ENCODE results near the gene RPL22. TPM values are rescaled to one million over a fixed set of nuclear protein-coding genes. Genes with fewer than 3 reads are reported as not detected.

Gene RPL22
- total RNA-seq, 2 donors from 2014 or later, result 437 to 506 TPM

DNA sequence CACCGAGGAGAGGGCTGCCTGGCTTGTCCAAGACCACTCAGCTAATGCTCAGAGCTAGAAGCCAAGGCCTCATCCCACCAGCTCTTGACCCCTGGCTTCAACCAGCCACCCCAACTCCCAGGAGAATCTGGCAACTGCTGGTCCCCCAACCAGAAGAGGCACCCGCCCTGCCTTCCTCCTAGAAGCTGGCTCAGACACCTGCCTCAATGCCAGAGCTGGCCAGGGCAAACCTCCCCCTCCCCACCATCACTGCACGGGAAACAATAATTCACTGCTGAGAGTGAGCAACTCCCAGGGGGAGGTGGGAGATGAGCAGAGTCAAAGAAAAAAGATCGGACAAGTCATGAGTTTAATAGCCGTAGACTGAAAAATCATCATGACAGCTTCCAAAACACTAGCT, 22.6 kb downstream of the RPL22 start:
- H3K4me3 Mint-ChIP-seq, result no peak overlapping the region
- peaks cover 9% of the 10 kb centered on the region for H3K4me1 Mint-ChIP-seq
- no peak for ATAC-seq (replicated peaks)
- peaks cover 27% of the 10 kb centered on the region for H3K27me3 Mint-ChIP-seq
- H3K9me3 Mint-ChIP-seq, result no peaks in the 10 kb centered on the region
- no peak overlapping the region for H3K27ac Mint-ChIP-seq
- H3K36me3 Mint-ChIP-seq (ENCODE audit: low read depth), result peaks cover 9% of the 10 kb centered on the region

DNA sequence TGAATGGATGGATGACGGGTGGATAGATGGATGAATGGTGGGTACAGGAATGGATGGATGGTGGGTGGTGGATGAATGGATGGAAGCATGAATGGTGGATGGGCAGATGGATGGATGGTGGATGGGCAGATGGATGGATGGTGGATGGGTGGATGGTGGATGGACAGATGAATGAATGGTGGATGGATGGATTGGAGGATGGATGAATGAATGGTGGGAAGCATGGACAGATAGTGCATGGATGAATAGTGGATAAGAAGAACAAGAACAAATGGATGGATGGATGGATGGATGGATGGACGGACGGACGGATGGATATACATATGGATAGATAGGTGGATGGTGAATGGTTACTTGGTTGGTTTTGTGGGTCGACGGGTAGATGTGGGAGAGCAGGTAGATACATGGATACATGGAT, 24.0 kb downstream of the RPL22 start:
- no peaks in the 10 kb centered on the region for H3K36me3 Mint-ChIP-seq (ENCODE audit: low read depth)
- H3K27ac Mint-ChIP-seq, result no peak overlapping the region
- peaks cover 21% of the 10 kb centered on the region for H3K27me3 Mint-ChIP-seq
- no peaks in the 10 kb centered on the region for H3K9me3 Mint-ChIP-seq
- no peaks in the 10 kb centered on the region for H3K4me1 Mint-ChIP-seq
- no peak for ATAC-seq (replicated peaks)
- no peak overlapping the region for H3K4me3 Mint-ChIP-seq

DNA sequence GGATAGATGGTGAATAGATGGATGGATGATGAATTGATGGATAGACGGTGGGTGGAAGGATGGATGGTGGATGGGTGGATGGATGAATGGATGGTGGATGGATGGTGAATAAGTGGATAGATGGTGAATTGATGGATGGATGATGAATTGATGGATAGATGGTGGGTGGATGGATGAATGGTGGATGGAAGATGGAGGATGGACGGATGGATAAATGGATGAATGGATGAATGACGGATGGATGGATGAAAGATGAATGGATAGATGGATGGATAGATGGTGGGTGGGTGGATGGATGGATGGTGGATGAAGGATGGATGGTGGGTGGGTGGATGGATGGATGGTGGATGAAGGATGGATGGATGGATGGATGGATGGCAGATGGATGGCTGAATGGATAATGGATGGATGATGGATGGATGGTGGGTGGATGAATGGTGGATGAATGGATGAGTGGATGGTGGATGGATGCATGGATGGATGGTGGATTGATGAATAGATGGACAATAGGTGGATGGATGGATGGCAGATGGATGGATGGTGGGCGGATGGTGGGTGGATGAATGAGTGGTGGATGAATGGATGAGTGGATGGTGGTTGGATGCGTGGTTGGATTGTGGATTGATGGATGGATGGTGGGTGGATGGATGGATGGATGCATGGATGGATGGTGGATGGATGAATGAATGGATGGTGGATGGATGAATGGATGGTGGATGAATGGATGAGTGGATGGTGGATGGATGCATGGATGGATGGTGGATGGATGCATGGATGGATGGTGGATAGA, 24.6 kb downstream of the RPL22 start:
- no peaks in the 10 kb centered on the region for H3K4me1 Mint-ChIP-seq
- no peak for ATAC-seq (replicated peaks)

DNA sequence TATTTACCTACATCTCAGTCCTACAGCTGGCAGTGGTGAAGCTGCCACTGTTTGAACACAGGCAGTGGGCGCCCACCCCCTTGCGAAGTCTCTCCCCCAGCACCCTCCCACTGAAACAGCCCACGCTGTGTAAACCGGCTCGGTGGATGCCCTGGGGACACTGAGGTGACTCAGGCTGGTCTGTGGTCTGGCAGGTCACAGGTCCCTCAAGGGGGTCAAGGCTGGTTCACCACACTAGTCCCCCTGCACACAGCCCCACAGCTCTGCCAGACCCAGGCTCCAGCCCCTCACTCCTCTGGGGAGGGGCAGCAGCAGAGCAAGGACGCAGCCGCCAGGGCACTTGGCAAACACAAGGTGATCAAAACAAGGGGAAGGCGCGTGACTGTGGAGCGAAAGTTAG, 26.8 kb downstream of the RPL22 start:
- Mint-ChIP-seq H3K9me3 (no peaks in the 10 kb centered on the region), H3K27ac (no peak overlapping the region), H3K27me3 (peaks cover 17% of the 10 kb centered on the region), H3K36me3 (ENCODE audit: low read depth) (no peaks in the 10 kb centered on the region), H3K4me3 (no peak overlapping the region), H3K4me1 (no peaks in the 10 kb centered on the region)
- no peak for ATAC-seq (replicated peaks)

More for the DNA sequence above, 24.6 kb downstream of the RPL22 start:
- Mint-ChIP-seq H3K27me3 (peaks cover 21% of the 10 kb centered on the region), H3K9me3 (no peaks in the 10 kb centered on the region), H3K36me3 (ENCODE audit: low read depth) (no peaks in the 10 kb centered on the region), H3K27ac (no peak overlapping the region), H3K4me3 (no peak overlapping the region)

DNA sequence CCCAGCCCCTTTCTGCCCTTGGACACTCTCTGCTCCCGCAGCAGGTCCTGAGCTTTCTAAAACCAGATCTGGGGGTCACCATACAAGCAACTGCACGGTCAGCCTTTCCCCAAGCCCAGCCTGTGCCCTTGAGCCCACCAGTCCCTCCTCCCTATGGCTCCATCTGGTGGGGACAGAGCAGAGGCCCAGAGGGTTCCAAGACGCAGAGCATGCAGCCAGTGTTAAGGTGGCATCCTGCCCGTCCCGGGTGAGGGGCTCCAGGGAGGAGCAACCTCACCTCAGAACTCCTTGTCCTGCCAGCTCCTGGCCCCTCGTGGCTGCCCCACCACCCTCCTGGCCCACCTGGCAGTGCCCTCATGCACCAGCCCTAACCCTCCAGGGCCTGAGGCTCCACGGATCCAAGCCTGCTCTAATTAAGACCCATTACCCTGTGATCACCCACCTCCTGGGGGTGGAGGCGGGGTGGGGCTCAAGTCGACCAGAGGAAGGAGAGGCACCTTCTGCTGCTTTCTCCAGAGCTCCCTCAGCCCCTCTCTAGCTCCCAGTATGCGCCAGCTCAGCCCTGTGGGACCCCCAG, 27.8 kb downstream of the RPL22 start:
- Mint-ChIP-seq H3K36me3 (ENCODE audit: low read depth) (no peaks in the 10 kb centered on the region), H3K9me3 (no peaks in the 10 kb centered on the region), H3K27ac (no peak overlapping the region), H3K4me3 (no peak overlapping the region), H3K27me3 (peaks cover 12% of the 10 kb centered on the region), H3K4me1 (no peaks in the 10 kb centered on the region)
- peak; percentile 19 for ATAC-seq (replicated peaks)

DNA sequence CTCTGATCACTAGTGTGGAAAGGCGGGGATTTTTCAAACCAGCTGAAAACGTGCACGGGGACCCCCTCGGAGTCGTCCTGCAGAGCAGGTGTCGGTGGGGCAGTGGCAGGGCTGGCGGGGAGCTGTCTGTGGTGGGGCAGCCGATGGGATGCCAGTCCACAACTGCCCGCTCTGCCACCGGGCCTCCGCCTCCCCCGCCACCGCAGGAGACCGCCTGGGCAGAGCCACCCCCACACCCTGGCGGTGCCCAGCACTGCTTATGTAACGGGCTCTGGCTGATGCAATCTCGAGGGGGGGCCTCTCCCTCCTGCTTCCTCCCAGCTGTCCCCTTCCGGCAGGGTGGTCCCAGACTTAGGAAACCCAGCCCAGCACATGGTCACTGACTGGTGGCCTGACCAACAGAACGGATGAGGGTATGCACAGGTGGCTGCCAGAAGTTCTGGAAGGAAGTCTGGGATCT, 28.6 kb downstream of the RPL22 start:
- H3K9me3 Mint-ChIP-seq, result no peaks in the 10 kb centered on the region
- no peak overlapping the region for H3K27ac Mint-ChIP-seq
- ATAC-seq (replicated peaks), result no peak
- no peaks in the 10 kb centered on the region for H3K36me3 Mint-ChIP-seq (ENCODE audit: low read depth)
- H3K4me1 Mint-ChIP-seq, result no peaks in the 10 kb centered on the region
- peaks cover 9% of the 10 kb centered on the region for H3K27me3 Mint-ChIP-seq
- H3K4me3 Mint-ChIP-seq, result no peak overlapping the region

DNA sequence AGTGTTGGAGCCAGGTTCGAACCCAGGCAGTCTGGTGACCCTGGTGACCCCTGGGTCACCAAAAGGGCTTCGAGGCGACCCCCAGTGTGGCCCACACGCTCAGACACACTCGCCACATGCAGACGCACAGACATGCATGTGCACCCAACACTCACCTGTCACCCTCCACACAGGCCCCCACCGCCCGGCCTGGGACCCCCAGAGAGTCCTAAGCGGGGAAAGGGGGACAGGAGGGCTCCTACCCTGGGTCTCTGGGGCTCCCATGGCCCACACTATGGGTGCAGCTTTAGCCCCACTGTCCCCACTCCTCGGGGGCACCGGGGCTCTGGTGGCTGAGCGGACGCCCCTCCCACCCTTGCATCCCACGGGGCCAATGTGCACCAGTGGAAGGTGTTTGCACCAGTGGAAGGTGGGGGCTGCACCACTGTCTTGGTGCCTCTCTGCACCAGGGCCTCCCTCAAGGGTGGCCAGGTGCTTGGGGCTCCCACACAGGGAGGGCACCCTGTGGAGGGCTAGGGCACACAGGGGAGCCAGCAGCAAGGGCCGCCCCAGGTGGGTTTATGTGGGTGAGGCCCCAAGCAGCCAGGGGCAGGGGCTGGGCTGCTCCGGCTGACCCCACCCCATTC, 29.2 kb downstream of the RPL22 start:
- Mint-ChIP-seq H3K27me3 (peaks cover 9% of the 10 kb centered on the region), H3K4me1 (no peaks in the 10 kb centered on the region), H3K9me3 (no peaks in the 10 kb centered on the region), H3K27ac (no peak overlapping the region), H3K36me3 (ENCODE audit: low read depth) (no peaks in the 10 kb centered on the region), H3K4me3 (no peak overlapping the region)
- no peak for ATAC-seq (replicated peaks)

DNA sequence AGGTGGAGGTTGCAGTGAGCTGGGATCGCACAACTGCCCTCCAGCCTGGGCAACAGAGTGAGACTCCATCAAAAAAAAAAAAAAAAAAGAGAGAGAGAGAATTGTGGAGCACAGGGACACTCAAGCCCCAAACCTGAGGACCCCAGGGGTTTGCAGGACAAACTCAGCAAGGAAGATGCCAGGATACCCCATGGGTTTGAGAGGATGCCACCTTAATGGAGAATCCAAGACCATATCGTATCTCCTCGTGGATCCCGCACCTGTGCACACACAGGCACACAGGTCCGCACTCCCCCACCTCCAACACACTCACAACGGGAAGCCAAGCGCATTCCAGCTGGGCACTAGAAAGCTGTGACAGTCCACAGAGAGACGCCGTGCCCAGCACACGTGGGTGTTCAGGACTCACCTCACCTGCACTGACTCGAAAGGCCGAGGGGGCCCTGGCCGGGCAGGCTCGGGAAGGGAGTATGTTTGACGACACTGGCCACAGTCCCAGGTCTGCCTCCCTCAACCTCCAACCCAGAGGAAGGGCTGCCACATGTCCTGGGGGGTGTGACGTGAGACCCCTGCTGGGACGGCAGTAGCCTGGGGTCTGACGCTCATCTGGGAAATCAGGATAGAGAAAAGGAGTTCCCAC, 30.3 kb downstream of the RPL22 start:
- Mint-ChIP-seq H3K4me3 (no peak overlapping the region), H3K4me1 (no peaks in the 10 kb centered on the region), H3K27ac (no peak overlapping the region), H3K27me3 (peaks cover 13% of the 10 kb centered on the region), H3K9me3 (no peaks in the 10 kb centered on the region), H3K36me3 (ENCODE audit: low read depth) (no peaks in the 10 kb centered on the region)
- no peak for ATAC-seq (replicated peaks)

DNA sequence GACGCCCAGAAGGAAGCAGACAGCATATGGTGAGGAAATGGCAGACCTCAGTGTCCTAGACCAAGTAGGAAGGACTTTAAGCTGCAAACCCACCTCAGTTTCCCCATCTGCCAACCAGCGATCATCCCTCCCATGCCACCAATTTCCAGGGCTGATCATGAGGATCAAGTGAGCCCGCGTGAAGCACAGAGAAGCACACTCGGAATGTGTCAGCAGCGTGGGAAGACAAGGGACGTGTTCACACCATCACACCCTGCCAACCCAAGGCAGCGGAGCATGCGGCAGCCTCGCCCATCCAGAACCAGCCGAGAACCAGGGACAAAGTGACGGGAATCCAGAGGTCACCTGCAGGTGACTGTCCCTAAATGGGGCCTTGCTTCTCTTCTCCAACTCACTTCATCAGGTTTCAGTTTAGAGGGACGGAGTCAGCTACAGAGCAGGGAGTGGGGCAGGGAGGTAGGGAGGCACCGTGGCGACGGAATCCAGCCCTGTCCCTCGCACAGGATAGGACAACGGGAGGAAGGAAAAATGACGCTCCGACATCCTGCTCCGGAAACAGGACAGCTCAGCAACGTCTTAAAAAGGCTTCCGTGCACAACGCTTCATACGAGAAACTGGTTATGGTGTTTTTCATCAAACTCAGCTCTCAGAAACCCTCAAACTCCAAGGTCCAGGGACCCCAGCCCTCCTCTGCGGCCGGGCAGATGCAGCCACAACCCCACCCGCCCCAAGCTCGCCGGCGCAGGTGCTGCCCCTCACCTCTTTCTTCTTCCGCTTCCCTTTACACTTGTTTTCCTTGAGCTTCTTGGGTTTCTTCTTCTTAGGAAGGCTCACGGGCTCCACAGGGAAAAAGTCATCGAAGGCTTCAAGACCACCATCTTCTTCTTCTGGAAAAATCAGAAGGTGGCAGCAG, 31.7 kb downstream of the RPL22 start:
- ATAC-seq (replicated peaks), result no peak
- no peak overlapping the region for H3K27ac Mint-ChIP-seq
- no peaks in the 10 kb centered on the region for H3K4me1 Mint-ChIP-seq
- peaks cover 16% of the 10 kb centered on the region for H3K27me3 Mint-ChIP-seq
- no peaks in the 10 kb centered on the region for H3K36me3 Mint-ChIP-seq (ENCODE audit: low read depth)
- no peak overlapping the region for H3K4me3 Mint-ChIP-seq
- H3K9me3 Mint-ChIP-seq, result no peaks in the 10 kb centered on the region

DNA sequence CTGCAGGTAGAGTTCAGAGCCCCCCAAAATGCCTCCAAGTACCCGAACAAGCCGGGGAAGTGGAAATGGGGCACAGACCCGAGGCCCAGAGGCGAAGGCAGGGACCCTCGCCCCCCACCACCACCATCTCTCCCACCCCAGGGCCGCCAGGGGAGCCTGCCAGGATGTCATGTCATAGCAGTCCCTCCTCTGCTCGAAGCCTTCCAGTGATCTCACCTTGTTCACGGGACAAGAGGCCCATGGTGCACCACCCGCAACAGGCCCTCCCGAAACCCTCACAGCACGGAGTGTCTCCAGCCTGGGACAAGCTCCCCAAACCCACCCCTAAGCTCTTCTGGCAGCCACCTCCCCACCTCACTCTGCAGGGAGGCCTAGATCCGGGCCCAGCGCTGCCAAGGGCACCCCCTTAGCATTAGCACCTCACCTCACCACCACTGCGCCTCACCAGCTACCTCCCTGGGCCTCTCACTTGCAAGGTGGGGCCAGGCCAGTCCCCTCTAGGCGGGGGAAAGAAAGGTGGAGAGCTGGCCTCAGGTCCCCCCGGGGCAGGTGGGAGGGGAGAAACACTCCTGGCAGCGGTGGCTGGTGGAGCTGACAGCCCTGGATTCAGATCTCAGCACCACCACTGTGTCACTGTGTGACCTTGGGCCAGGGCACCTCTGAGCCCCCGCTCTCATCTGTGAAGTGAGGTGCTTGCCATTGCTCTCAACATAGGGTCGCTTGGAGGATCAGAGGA, 32.6 kb downstream of the RPL22 start:
- Mint-ChIP-seq H3K27me3 (peaks cover 16% of the 10 kb centered on the region), H3K36me3 (ENCODE audit: low read depth) (no peaks in the 10 kb centered on the region), H3K27ac (no peak overlapping the region), H3K4me1 (no peaks in the 10 kb centered on the region), H3K9me3 (no peaks in the 10 kb centered on the region), H3K4me3 (no peak overlapping the region)
- ATAC-seq (replicated peaks), result no peak

DNA sequence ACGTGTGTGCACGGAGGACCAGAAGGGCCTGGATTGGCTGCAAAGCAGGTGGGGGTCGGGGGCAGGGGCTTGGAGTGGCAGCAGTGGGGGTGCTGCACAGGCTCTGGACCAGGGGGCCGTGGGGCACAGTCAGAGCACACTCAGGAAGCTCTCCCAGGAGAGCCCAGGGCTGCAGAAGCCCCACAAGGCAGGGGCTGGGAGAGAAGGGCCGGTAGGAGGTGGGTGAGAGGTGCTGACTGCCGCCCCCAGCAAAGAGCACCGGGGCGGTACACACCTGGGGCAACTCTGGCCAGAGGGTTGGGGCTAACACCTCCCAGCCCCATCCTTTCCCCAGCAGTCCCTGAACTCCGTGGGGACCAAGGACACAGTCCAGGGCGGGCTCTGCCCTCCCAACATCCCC, 33.2 kb downstream of the RPL22 start:
- no peak overlapping the region for H3K27ac Mint-ChIP-seq
- no peaks in the 10 kb centered on the region for H3K4me1 Mint-ChIP-seq
- no peak overlapping the region for H3K4me3 Mint-ChIP-seq
- H3K36me3 Mint-ChIP-seq (ENCODE audit: low read depth), result no peaks in the 10 kb centered on the region
- ATAC-seq (replicated peaks), result no peak
- H3K27me3 Mint-ChIP-seq, result peaks cover 13% of the 10 kb centered on the region
- H3K9me3 Mint-ChIP-seq, result no peaks in the 10 kb centered on the region

DNA sequence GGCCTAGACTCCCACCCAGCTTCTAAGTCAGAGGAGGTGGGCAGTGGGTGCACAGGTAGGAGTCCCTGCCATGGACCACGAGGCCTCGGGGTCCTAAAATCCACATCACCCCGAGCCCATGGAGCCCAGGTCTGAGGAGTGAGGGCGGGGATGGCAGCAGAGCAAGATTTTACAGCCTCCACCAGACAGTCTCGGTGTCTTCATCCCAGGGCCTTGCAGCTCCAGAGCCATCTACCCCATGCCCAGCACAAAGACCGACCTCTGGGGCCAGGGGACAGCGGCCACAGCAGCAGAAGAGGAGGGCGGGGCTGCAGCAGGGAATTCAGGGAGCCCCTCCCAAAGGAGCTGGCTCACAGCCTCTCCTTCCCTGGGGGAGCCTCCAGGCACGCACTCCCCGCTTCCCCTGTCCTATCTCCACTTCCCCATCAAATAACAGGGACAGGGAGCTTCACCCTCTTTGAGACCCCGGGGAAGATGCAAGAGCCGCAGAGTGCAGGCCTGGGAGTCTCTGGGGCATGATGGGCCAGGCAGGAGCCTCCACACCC, 33.9 kb downstream of the RPL22 start:
- ATAC-seq (replicated peaks), result no peak
- H3K4me3 Mint-ChIP-seq, result no peak overlapping the region
- H3K9me3 Mint-ChIP-seq, result no peaks in the 10 kb centered on the region
- H3K4me1 Mint-ChIP-seq, result no peaks in the 10 kb centered on the region
- H3K27ac Mint-ChIP-seq, result no peak overlapping the region
- H3K36me3 Mint-ChIP-seq (ENCODE audit: low read depth), result no peaks in the 10 kb centered on the region
- peaks cover 13% of the 10 kb centered on the region for H3K27me3 Mint-ChIP-seq

DNA sequence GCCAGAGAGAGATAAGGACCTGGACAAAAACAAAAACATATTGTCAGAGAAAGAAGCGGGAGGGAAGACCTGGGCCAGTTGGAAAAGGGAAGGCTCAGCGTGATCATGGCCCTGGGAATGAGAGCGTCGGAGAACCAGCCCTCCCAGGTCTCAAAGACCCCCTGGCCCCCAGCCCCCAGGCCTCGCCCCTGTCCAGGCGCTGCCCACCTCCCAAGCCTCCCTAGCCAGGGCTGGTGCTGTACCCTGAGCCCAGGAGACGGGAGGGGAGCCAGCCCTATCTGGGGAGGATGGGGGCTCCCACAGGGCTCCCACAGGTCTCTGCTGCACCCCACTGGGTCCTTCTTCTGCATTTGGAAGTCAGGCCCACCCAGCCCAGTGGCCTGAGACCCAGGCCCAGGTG, 34.4 kb downstream of the RPL22 start:
- Mint-ChIP-seq H3K4me3 (no peak overlapping the region), H3K9me3 (no peaks in the 10 kb centered on the region), H3K36me3 (ENCODE audit: low read depth) (no peaks in the 10 kb centered on the region), H3K4me1 (no peaks in the 10 kb centered on the region), H3K27ac (no peak overlapping the region), H3K27me3 (peaks cover 13% of the 10 kb centered on the region)
- ATAC-seq (replicated peaks), result no peak

Measured in activated T-helper 17 cell treated with anti-CD3 and anti-CD28 coated beads, Interleukin-2, amount 50 U/mL, for 72 hours (primary cell).